BLaER1 (cell line): ENCODE measurements around the gene RGS9.

ENCODE experiments used
- H3K27ac ChIP-seq: shearing (Covaris generic); formaldehyde crosslinking; 2 replicates; pipeline ENCODE4 v1.8.1; 2022
- H3K27me3 ChIP-seq: shearing (Covaris generic); formaldehyde crosslinking; 2 replicates; pipeline ENCODE4 v1.8.1; 2022
- H3K36me3 ChIP-seq: shearing (Covaris generic); formaldehyde crosslinking; 2 replicates; pipeline ENCODE4 v1.8.1; 2022
- H3K4me1 ChIP-seq: shearing (Covaris generic); formaldehyde crosslinking; 2 replicates; pipeline ENCODE4 v1.8.1; 2022
- H3K4me2 ChIP-seq: shearing (Covaris generic); formaldehyde crosslinking; 2 replicates; pipeline ENCODE4 v1.8.1; 2022
- H3K4me3 ChIP-seq: shearing (Covaris generic); formaldehyde crosslinking; 2 replicates; pipeline ENCODE4 v1.8.1; 2022
- H3K9ac ChIP-seq: shearing (Covaris generic); formaldehyde crosslinking; 2 replicates; pipeline ENCODE4 v1.8.1; 2022
- H3K9me3 ChIP-seq: shearing (Covaris generic); formaldehyde crosslinking; 2 replicates; pipeline ENCODE4 v1.8.1; 2022
- H4K20me1 ChIP-seq: shearing (Covaris generic); formaldehyde crosslinking; 2 replicates; pipeline ENCODE4 v1.8.1; 2022
- Cebpa-rat ChIP-seq: shearing (Covaris generic); IDR thresholded peaks from 2 replicates; pipeline ENCODE4 v1.8.1; 2022

RGS9 gene

GRCh38 chr17:65100316-65101140 lies 36.6 kb upstream of the RGS9 start:
- Histone ChIP-seq H3K4me1 (peaks cover 20% of the 10 kb centered on the region), H3K9me3 (no peaks in the 10 kb centered on the region), H3K36me3 (no peaks in the 10 kb centered on the region), H3K9ac (0 out of 2 replicates have a peak overlapping the region, but pooled peaks have one; percentile 34), H3K4me3 (peak overlapping the region; percentile 51), H3K27me3 (no peaks in the 10 kb centered on the region), H3K4me2 (peak overlapping the region; percentile 68), H4K20me1 (no peaks in the 10 kb centered on the region), H3K27ac (0 out of 2 replicates have a peak overlapping the region, but pooled peaks have one; percentile 3)
- TF ChIP-seq Cebpa-rat = no peak

DNA sequence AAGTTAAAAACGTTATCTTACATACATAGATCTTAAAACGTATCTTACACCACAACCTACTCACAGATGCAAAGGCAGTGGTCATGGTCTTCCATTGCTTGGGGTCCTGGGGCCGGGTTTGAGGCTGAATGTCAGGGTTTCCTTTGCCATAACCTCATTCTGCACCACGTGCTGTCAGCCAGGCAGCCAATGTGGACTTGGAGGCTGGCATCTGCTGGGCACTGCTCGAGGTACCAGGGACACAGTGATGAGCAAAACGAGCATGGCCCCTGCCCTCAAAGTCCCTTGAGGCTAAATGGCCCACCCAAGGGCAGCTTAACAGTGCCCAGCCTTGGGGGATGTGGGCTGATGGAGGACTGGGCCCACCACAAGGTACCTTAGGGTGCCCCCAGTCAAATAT lies 35.8 kb upstream of the RGS9 start:
- no peak for TF ChIP-seq Cebpa-rat
- peaks cover 22% of the 10 kb centered on the region for H3K4me1 ChIP-seq
- no peaks in the 10 kb centered on the region for H3K27me3 ChIP-seq
- peak overlapping the region; percentile 68 for H3K4me2 ChIP-seq
- no peaks in the 10 kb centered on the region for H3K9me3 ChIP-seq
- no peaks in the 10 kb centered on the region for H3K36me3 ChIP-seq
- H3K27ac ChIP-seq = no peak overlapping the region
- H3K4me3 ChIP-seq = no peak overlapping the region
- H4K20me1 ChIP-seq = no peaks in the 10 kb centered on the region
- H3K9ac ChIP-seq = no peak overlapping the region

DNA sequence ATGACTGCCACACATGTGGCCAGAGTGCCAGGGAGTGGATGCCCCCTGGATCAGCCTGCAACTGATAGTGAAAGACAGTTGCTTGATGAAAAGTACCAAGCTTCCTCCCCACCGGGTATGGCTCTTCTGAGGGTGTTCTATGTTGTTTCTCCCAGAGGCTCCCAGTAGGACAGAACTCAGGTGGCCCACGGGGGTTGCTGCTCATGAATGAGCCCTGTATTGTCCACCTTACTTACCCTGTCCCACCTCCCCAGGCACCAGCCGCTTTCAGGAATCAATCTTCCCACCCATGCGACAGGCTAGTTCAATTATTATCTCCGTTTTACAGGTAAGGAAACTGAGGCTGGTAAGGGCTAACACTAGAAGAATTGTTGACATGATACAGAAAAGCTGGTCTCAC lies 34.9 kb upstream of the RGS9 start:
- TF ChIP-seq Cebpa-rat = no peak
- Histone ChIP-seq H3K4me1 (peaks cover 29% of the 10 kb centered on the region), H3K4me2 (no peak overlapping the region), H3K36me3 (no peaks in the 10 kb centered on the region), H3K9ac (no peak overlapping the region), H3K27me3 (no peaks in the 10 kb centered on the region), H3K9me3 (no peaks in the 10 kb centered on the region), H4K20me1 (no peaks in the 10 kb centered on the region), H3K4me3 (no peak overlapping the region), H3K27ac (no peak overlapping the region)

DNA sequence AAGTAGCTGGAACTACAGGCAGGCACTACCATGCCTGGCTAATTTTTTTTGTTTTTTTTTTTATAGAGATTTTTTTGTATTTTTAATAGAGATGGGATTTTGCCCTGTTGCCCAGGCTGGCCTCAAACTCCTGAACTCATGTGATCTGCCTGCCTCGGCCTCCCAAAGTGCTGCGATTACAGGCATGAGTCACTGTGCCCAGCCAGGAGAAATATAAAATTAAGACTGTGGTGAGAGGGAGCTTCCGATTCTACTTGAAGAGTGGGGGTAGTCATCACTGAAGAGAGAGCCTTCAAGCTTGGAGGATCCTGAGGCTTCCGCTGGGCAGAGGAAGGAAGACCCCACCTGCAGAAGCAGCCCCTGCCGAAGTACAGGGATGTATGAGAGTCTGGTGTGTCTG lies 34.4 kb upstream of the RGS9 start:
- no peaks in the 10 kb centered on the region for H3K27me3 ChIP-seq
- no peak overlapping the region for H3K4me3 ChIP-seq
- no peak for TF ChIP-seq Cebpa-rat
- no peak overlapping the region for H3K27ac ChIP-seq
- no peak overlapping the region for H3K9ac ChIP-seq
- H3K36me3 ChIP-seq = no peaks in the 10 kb centered on the region
- H4K20me1 ChIP-seq = no peaks in the 10 kb centered on the region
- peaks cover 29% of the 10 kb centered on the region for H3K4me1 ChIP-seq
- no peaks in the 10 kb centered on the region for H3K9me3 ChIP-seq
- no peak overlapping the region for H3K4me2 ChIP-seq

DNA sequence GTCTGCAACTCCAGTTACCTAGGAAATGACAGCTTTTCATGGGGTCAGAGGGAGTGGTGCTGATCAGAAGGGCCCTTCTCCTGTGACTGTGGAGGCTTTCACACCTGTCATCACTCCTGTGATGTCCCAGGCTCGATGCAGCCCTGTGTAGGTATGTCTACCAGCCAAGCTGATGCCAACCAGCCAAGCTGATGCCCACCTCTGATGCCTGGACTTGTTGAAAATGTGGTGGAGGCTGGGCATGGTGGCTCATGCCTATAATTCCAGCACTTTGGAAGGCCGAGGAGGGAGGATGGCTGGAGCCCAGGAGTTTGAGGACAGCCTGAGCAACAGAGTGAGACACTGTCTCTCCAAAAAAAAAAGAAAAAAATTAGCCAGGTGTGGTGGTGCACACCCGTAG lies 33.7 kb upstream of the RGS9 start:
- H3K4me2 ChIP-seq = no peak overlapping the region
- H4K20me1 ChIP-seq = no peaks in the 10 kb centered on the region
- H3K4me1 ChIP-seq = peaks cover 32% of the 10 kb centered on the region
- H3K27me3 ChIP-seq = no peaks in the 10 kb centered on the region
- no peak for TF ChIP-seq Cebpa-rat
- no peak overlapping the region for H3K9ac ChIP-seq
- no peak overlapping the region for H3K27ac ChIP-seq
- H3K4me3 ChIP-seq = no peak overlapping the region
- no peaks in the 10 kb centered on the region for H3K36me3 ChIP-seq
- no peaks in the 10 kb centered on the region for H3K9me3 ChIP-seq

- H3K4me2 ChIP-seq = no peak overlapping the region
- TF ChIP-seq Cebpa-rat = no peak
- H3K27ac ChIP-seq = no peak overlapping the region
Observed at GRCh38 chr17:65103896-65104295, 33.3 kb upstream of the RGS9 start.

DNA sequence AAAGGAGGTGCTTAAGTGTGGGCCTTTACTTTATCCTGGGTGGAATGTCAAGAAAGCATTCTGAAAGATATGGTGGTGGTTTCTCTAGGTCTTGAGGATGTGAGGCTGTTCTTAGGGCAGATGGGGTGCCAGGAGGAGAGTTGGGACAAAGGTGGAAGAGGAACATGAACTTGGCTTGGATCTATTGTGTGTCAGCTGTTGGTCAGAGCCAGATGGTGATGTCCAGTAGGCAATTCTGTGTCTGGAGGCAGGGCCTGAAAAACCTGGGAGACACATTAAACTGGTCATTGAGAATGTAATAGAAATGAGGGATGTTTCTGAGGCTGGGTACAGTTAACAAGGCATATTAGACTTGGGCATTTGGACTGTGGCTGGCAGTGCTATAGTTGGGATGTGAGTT lies 32.6 kb upstream of the RGS9 start:
- Histone ChIP-seq H3K4me3 (no peak overlapping the region), H3K4me1 (peaks cover 33% of the 10 kb centered on the region), H3K27me3 (no peaks in the 10 kb centered on the region), H3K36me3 (no peaks in the 10 kb centered on the region), H4K20me1 (no peaks in the 10 kb centered on the region), H3K4me2 (no peak overlapping the region), H3K9me3 (peaks cover 2% of the 10 kb centered on the region; the same call in 1 of the 2 replicates), H3K9ac (no peak overlapping the region), H3K27ac (no peak overlapping the region)
- TF ChIP-seq Cebpa-rat = no peak

More at GRCh38 chr17:65103896-65104295, 33.3 kb upstream of the RGS9 start:
- H3K4me1 ChIP-seq = peaks cover 36% of the 10 kb centered on the region
- H3K27me3 ChIP-seq = no peaks in the 10 kb centered on the region
- H3K4me3 ChIP-seq = no peak overlapping the region
- no peaks in the 10 kb centered on the region for H3K9me3 ChIP-seq
- no peaks in the 10 kb centered on the region for H3K36me3 ChIP-seq
- no peaks in the 10 kb centered on the region for H4K20me1 ChIP-seq
- no peak overlapping the region for H3K9ac ChIP-seq

- no peak overlapping the region for H3K4me3 ChIP-seq
- no peak overlapping the region for H3K9ac ChIP-seq
- no peak overlapping the region for H3K27ac ChIP-seq
- H4K20me1 ChIP-seq = no peaks in the 10 kb centered on the region
- TF ChIP-seq Cebpa-rat = no peak
- H3K4me2 ChIP-seq = no peak overlapping the region
- peaks cover 28% of the 10 kb centered on the region for H3K4me1 ChIP-seq
- no peaks in the 10 kb centered on the region for H3K27me3 ChIP-seq
- H3K36me3 ChIP-seq = no peaks in the 10 kb centered on the region
- H3K9me3 ChIP-seq = peaks cover 6% of the 10 kb centered on the region; the same call in 1 of the 2 replicates
Observed at GRCh38 chr17:65104973-65105372, 32.2 kb upstream of the RGS9 start.

GRCh38 chr17:65108152-65108551 lies 29.0 kb upstream of the RGS9 start:
- H3K27ac ChIP-seq = no peak overlapping the region
- H3K4me3 ChIP-seq = no peak overlapping the region
- peaks cover 8% of the 10 kb centered on the region; the same call in 1 of the 2 replicates for H3K9me3 ChIP-seq
- no peaks in the 10 kb centered on the region for H3K36me3 ChIP-seq
- 0 out of 2 replicates have a peak overlapping the region, but pooled peaks have one; percentile 36 for H3K4me2 ChIP-seq
- no peaks in the 10 kb centered on the region for H3K27me3 ChIP-seq
- H4K20me1 ChIP-seq = no peaks in the 10 kb centered on the region
- no peak for TF ChIP-seq Cebpa-rat
- peaks cover 17% of the 10 kb centered on the region for H3K4me1 ChIP-seq
- H3K9ac ChIP-seq = no peak overlapping the region

- no peaks in the 10 kb centered on the region for H4K20me1 ChIP-seq
- no peak overlapping the region for H3K27ac ChIP-seq
- H3K4me1 ChIP-seq = peaks cover 17% of the 10 kb centered on the region
- H3K27me3 ChIP-seq = no peaks in the 10 kb centered on the region
- H3K9ac ChIP-seq = no peak overlapping the region
- no peak overlapping the region for H3K4me2 ChIP-seq
- H3K36me3 ChIP-seq = no peaks in the 10 kb centered on the region
- H3K4me3 ChIP-seq = no peak overlapping the region
- H3K9me3 ChIP-seq = peaks cover 8% of the 10 kb centered on the region; the same call in 1 of the 2 replicates
- TF ChIP-seq Cebpa-rat = no peak
Observed at GRCh38 chr17:65109543-65109942, 27.6 kb upstream of the RGS9 start.
